CD4-positive, alpha-beta memory T cell (primary cell): Measurements from ENCODE around the gene LANCL1. TPM values are rescaled to one million over a fixed set of nuclear protein-coding genes. Genes with fewer than 3 reads are reported as not detected.

Experiments
- CTCF ChIA-PET: fragments of 350-600 bp; sonication (Branson Sonifier 250); formaldehyde crosslinking; loops from one replicate; lab custom pipeline; 2021; ENCODE audit warnings: inconsistent platforms; ENCODE audit not compliant: partially characterized antibody; lab: Charles Lee
- POLR2A ChIA-PET: fragments of 350-600 bp; sonication (Branson Sonifier 250); formaldehyde crosslinking; loops from one replicate; lab custom pipeline; 2021; ENCODE audit not compliant: partially characterized antibody; lab: Charles Lee
- DNase-seq, 5 donors: peaks; one replicate each; pipeline versions ENCODE4 v3.0.0 to v3.0.0-alpha.2; 2020 to 2022; ENCODE audit warnings: mixed read lengths in 1 of 5
- H3K27ac ChIP-seq: one replicate; pipeline ENCODE4 v1.7.0; 2013; ENCODE audit warnings: low read depth, low read length
- H3K27me3 ChIP-seq: 2 replicates; pipeline ENCODE4 v1.7.0; 2013; ENCODE audit warnings: mild to moderate bottlenecking, low read length, moderate library complexity; ENCODE audit not compliant: insufficient read depth
- H3K36me3 ChIP-seq: 2 replicates; pipeline ENCODE4 v1.7.0; 2013; ENCODE audit warnings: mild to moderate bottlenecking, low read length, moderate library complexity; ENCODE audit not compliant: insufficient read depth
- H3K4me1 ChIP-seq: 2 replicates; pipeline ENCODE4 v1.7.0; 2013; ENCODE audit warnings: mild to moderate bottlenecking, low read length, moderate library complexity; ENCODE audit not compliant: insufficient read depth
- H3K4me3 ChIP-seq, 2 donors: one replicate each; pipeline ENCODE4 v1.7.0; 2013; ENCODE audit warnings: low read length in 2 of 2, mild to moderate bottlenecking in 1 of 2
- H3K9me3 ChIP-seq, 2 donors: one replicate each; pipeline ENCODE4 v1.7.0; 2013; ENCODE audit warnings: low read length in 2 of 2, control low read depth in 1 of 2; ENCODE audit not compliant: control insufficient read depth in 1 of 2
- H3K27ac Mint-ChIP-seq, 7 donors: one replicate each; pipeline ENCODE4 v1.8.0; 2020 to 2021; ENCODE audit warnings: mixed read lengths in 7 of 7, mild to moderate bottlenecking in 6 of 7, inconsistent platforms in 3 of 7, moderate library complexity in 3 of 7
- H3K27me3 Mint-ChIP-seq, 2 donors: one replicate each; pipeline ENCODE4 v1.8.0; 2020 to 2021; ENCODE audit warnings: mixed read lengths in 2 of 2
- H3K36me3 Mint-ChIP-seq, 2 donors: one replicate each; pipeline ENCODE4 v1.8.0; 2020 to 2021; ENCODE audit warnings: mixed read lengths in 2 of 2, inconsistent platforms in 1 of 2, mild to moderate bottlenecking in 1 of 2
- H3K4me1 Mint-ChIP-seq, 4 donors: one replicate each; pipeline ENCODE4 v1.8.0; 2020 to 2021; ENCODE audit warnings: mixed read lengths in 4 of 4, mild to moderate bottlenecking in 1 of 4
- H3K4me3 Mint-ChIP-seq, 8 donors: one replicate each; pipeline ENCODE4 v1.8.0; 2020 to 2021; ENCODE audit warnings: mixed read lengths in 8 of 8, mild to moderate bottlenecking in 7 of 8, moderate library complexity in 6 of 8, inconsistent platforms in 3 of 8
- H3K9me3 Mint-ChIP-seq, 8 donors: one replicate each; pipeline ENCODE4 v1.8.0; 2020 to 2021; ENCODE audit warnings: mixed read lengths in 8 of 8, mild to moderate bottlenecking in 5 of 8, inconsistent platforms in 3 of 8, moderate library complexity in 1 of 8
- intact Hi-C: fragments of 100-400 bp; cut with micrococcal nuclease; formaldehyde crosslinking; loops from one replicate; pipeline ENCODE4 v1.15.1; 2023
- polyA plus RNA-seq, 2 donors: library from polyadenylated mRNA; unstranded; fragments of 300-500 nt; fragmentation: Illumina TruSeq; gene quantifications; one replicate each; pipeline ENCODE4 v1.2.3, GENCODE V29; 2021
- total RNA-seq, 2 experiments: library from RNA; stranded (reverse); gene quantifications; one replicate each; pipeline ENCODE4 v1.2.3, GENCODE V29; 2021

LANCL1 gene, protein sequence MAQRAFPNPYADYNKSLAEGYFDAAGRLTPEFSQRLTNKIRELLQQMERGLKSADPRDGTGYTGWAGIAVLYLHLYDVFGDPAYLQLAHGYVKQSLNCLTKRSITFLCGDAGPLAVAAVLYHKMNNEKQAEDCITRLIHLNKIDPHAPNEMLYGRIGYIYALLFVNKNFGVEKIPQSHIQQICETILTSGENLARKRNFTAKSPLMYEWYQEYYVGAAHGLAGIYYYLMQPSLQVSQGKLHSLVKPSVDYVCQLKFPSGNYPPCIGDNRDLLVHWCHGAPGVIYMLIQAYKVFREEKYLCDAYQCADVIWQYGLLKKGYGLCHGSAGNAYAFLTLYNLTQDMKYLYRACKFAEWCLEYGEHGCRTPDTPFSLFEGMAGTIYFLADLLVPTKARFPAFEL
- total RNA-seq, result 10 to 100 TPM; 30.2 to 32.8 TPM
- 10 to 100 TPM; 25.0 to 28.5 TPM for polyA plus RNA-seq

DNA sequence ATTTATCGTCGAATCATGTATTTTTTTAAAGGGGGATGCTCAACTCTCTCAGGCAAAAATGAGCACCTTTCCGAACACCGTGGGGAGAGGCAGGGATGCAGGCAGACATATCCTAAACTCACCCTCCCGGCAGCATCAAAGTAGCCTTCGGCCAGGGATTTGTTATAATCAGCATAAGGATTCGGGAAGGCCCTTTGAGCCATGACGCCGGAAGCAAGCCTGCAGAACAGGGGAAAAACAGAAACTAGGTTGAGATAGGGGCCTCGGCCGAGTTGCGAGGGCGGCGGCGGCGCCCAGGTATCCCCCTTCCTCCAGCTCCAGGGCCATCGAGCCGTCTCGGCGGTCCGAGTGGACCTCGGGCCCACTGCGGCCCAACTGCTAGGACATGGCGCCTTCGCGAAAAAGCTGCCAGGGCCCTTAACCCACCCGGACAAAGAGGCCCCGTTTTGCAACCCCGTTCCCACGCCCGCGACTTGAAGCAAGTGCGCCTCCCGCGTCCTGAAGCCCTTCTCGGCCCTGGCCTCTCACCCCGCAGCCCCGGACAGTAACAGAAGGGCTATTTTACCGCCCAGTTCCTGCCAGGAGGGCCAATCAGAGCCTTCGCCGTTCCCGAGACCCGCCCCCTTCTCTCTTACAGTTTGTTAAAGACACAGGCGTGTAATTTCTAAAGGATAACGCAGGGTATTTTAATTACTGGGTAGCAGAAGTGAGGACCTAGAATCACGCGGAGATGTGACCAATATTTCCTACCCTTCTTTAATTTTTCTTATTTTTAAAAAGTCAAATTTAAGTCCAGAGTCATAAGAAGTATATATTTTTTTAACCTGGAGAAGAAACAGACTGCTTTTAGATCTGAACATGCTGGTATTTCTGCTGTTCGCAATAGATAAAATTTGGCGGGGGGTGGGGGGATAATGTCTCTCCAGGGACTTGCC lies at the start of gene LANCL1:
Gene LANCL1, minus strand, starts transcription at position 566 of the 935 bp plus-strand sequence. Its CDS starts 363 bp downstream, at position 203.
- Mint-ChIP-seq H3K36me3 (peaks cover 13 to 28% of the 10 kb centered on the region in 2 donors), H3K27ac (peak within 1 kb of the TSS; percentile 95 to 100 (median 99)), H3K4me3 (peak within 1 kb of the TSS; percentile 99 to 100 (median 100)), H3K4me1 (peaks cover 45 to 72% (median 61%) of the 10 kb centered on the region in 4 donors), H3K9me3 (peaks cover 0 to 2% (median 0%) of the 10 kb centered on the region in 8 donors), H3K27me3 (no peaks in the 10 kb centered on the region)
- peak within 1 kb of the TSS; percentile 87 for H3K27ac ChIP-seq
- POLR2A ChIA-PET, result interaction anchor here (0.7 to 1.8 kb wide), 3 partner anchors 8 to 473 kb away, joined by 3 to 5 read pairs (median 5); no protein-coding TSS in a partner anchor
- peak within 1 kb of the TSS; percentile 74 to 82 for H3K4me3 ChIP-seq
- DNase-seq, result peak; percentile 76 to 83 (median 80)
- peaks cover 9% of the 10 kb centered on the region for H3K36me3 ChIP-seq
- intact Hi-C loops, result loop anchor here (2.0 kb wide), 2 partner anchors 306 to 474 kb away; partner anchors contain the start of genes KANSL1L and RPE
- no peaks in the 10 kb centered on the region for H3K9me3 ChIP-seq
- CTCF ChIA-PET, result interaction anchor here (0.7 kb wide), 1 partner anchor 27 kb away, joined by 3 read pairs; no protein-coding TSS in a partner anchor
- H3K4me1 ChIP-seq, result peaks cover 44% of the 10 kb centered on the region
- no peaks in the 10 kb centered on the region for H3K27me3 ChIP-seq

DNA sequence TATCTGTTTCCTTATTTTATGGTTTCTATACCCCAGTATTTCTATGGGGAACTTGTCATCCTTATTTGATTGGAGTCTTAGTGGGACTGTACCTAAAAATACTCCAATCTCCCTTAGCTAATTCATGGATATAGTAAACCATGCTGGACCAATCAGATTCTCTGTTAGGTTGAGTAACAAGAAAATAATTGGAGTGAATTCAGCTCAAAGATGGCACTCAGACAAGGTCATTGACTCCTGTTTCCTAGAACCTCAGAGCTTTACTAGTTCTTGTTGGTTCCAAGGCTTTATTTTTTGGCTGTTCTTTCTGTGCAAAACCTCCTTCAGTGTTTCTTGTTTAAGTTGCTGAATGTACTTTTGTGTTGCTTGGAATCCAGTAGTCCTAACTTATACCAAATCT lies 48.0 kb upstream of the LANCL1 start:
- Mint-ChIP-seq H3K36me3 (peaks cover 0 to 5% of the 10 kb centered on the region in 2 donors), H3K9me3 (peaks cover 0 to 5% (median 0%) of the 10 kb centered on the region in 8 donors), H3K27me3 (peaks cover 5 to 8% of the 10 kb centered on the region in 2 donors), H3K27ac (no peak overlapping the region), H3K4me3 (no peak overlapping the region), H3K4me1 (peaks cover 0 to 4% (median under 1%) of the 10 kb centered on the region in 4 donors)
- H3K4me1 ChIP-seq, result no peaks in the 10 kb centered on the region
- H3K27ac ChIP-seq, result no peak overlapping the region
- no peaks in the 10 kb centered on the region for H3K36me3 ChIP-seq
- ChIA-PET CTCF (interaction anchor here (3.6 kb wide), 1 partner anchor 21 kb away, joined by 13 read pairs; no protein-coding TSS in a partner anchor), POLR2A (no interaction called here)
- intact Hi-C loops, result no loop called here
- H3K27me3 ChIP-seq, result peaks cover 4% of the 10 kb centered on the region
- H3K9me3 ChIP-seq, result no peaks in the 10 kb centered on the region
- H3K4me3 ChIP-seq, result no peak overlapping the region
- no peak for DNase-seq

- peaks cover 0 to 5% (median 2%) of the 10 kb centered on the region in 4 donors for H3K4me1 Mint-ChIP-seq
- DNase-seq, result no peak
- peaks cover 0 to 5% of the 10 kb centered on the region in 2 donors for H3K36me3 Mint-ChIP-seq
- no peak overlapping the region for H3K4me3 Mint-ChIP-seq
- no peak overlapping the region for H3K4me3 ChIP-seq
- H3K27me3 Mint-ChIP-seq, result peaks cover 9 to 10% of the 10 kb centered on the region in 2 donors
- intact Hi-C loops, result no loop called here
- ChIA-PET CTCF (interaction anchor here (3.6 kb wide), 1 partner anchor 20 kb away, joined by 13 read pairs; no protein-coding TSS in a partner anchor), POLR2A (no interaction called here)
- H3K27ac ChIP-seq, result no peak overlapping the region
- H3K27ac Mint-ChIP-seq, result no peak overlapping the region
- no peaks in the 10 kb centered on the region for H3K9me3 ChIP-seq
- H3K36me3 ChIP-seq, result no peaks in the 10 kb centered on the region
- H3K27me3 ChIP-seq, result peaks cover 4% of the 10 kb centered on the region
- peaks cover 0 to 5% (median 0%) of the 10 kb centered on the region in 8 donors for H3K9me3 Mint-ChIP-seq
- H3K4me1 ChIP-seq, result no peaks in the 10 kb centered on the region
Measured at GRCh38 chr2:210523650-210524289, 47.2 kb upstream of the LANCL1 start.

GRCh38 chr2:210522399-210522798 lies 45.8 kb upstream of the LANCL1 start:
- Histone ChIP-seq H3K36me3 (no peaks in the 10 kb centered on the region), H3K4me1 (no peaks in the 10 kb centered on the region), H3K27ac (no peak overlapping the region), H3K9me3 (no peaks in the 10 kb centered on the region), H3K4me3 (no peak overlapping the region), H3K27me3 (peaks cover 4% of the 10 kb centered on the region)
- ChIA-PET CTCF (interaction anchor here (3.6 kb wide), 1 partner anchor 19 kb away, joined by 13 read pairs; no protein-coding TSS in a partner anchor), POLR2A (no interaction called here)
- H3K4me1 Mint-ChIP-seq, result peaks cover 0 to 5% (median 2%) of the 10 kb centered on the region in 4 donors
- DNase-seq, result no peak
- H3K36me3 Mint-ChIP-seq, result peaks cover 0 to 5% of the 10 kb centered on the region in 2 donors
- intact Hi-C loops, result no loop called here
- H3K9me3 Mint-ChIP-seq, result peaks cover 0 to 5% (median 1%) of the 10 kb centered on the region in 8 donors
- no peak overlapping the region for H3K4me3 Mint-ChIP-seq
- H3K27ac Mint-ChIP-seq, result no peak overlapping the region
- H3K27me3 Mint-ChIP-seq, result peaks cover 10 to 12% of the 10 kb centered on the region in 2 donors

DNA sequence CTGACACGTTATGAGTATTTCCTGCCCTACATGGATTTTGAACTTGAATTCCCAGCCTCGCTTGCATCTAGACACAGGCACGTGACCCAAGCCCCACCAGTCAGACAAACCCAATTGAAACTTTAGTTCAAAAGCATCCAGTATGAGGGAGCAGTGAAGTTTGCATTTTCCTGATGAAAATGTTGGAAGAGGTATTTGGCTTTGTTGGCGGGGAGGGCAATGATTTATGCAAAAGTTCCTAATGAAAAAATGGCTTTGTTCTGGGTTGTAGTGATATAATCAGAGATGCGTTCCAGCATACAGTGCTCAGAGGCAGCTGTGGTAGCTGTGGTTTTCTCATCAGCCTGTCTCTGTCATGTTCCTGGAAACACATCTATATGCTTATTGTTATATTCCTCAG lies 43.0 kb upstream of the LANCL1 start:
- no peak for DNase-seq
- POLR2A ChIA-PET, result no interaction called here
- Histone ChIP-seq H3K27ac (no peak overlapping the region), H3K9me3 (no peaks in the 10 kb centered on the region), H3K27me3 (peaks cover 4% of the 10 kb centered on the region), H3K36me3 (no peaks in the 10 kb centered on the region), H3K4me1 (no peaks in the 10 kb centered on the region), H3K4me3 (no peak overlapping the region)
- Mint-ChIP-seq H3K9me3 (peaks cover 3 to 17% (median 12%) of the 10 kb centered on the region in 8 donors), H3K36me3 (peaks cover 0 to 5% of the 10 kb centered on the region in 2 donors), H3K27ac (no peak overlapping the region), H3K27me3 (peaks cover 7 to 14% of the 10 kb centered on the region in 2 donors), H3K4me1 (peaks cover 0 to 5% (median 2%) of the 10 kb centered on the region in 4 donors), H3K4me3 (no peak overlapping the region)
- intact Hi-C loops, result no loop called here
- CTCF ChIA-PET, result no interaction called here

DNA sequence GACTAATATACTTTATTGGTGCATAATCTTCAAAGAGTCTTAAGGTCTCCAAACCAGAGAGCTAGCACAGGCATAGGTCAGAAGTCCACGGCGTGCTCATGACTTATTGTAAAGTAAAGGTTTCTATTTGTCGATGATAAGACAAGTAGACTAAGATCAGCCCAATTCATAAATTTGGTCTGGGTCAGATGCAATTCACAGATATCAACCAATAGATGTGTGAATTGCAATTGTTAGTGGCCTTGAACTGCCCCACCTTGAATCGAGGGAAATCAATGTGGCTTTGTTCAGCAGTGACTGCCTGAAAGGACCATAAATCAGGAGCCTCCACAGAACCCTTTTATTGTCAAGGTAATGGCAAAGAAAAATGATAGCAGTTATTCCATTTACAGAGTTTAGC lies 40.7 kb upstream of the LANCL1 start:
- Mint-ChIP-seq H3K27ac (no peak overlapping the region), H3K4me3 (no peak overlapping the region), H3K4me1 (peaks cover 0 to 5% (median 2%) of the 10 kb centered on the region in 4 donors), H3K36me3 (peaks cover 0 to 5% of the 10 kb centered on the region in 2 donors), H3K27me3 (peaks cover 7 to 11% of the 10 kb centered on the region in 2 donors), H3K9me3 (peaks cover 4 to 21% (median 13%) of the 10 kb centered on the region in 8 donors)
- Histone ChIP-seq H3K9me3 (no peaks in the 10 kb centered on the region), H3K4me3 (no peak overlapping the region), H3K36me3 (no peaks in the 10 kb centered on the region), H3K27ac (no peak overlapping the region), H3K4me1 (no peaks in the 10 kb centered on the region), H3K27me3 (no peaks in the 10 kb centered on the region)
- DNase-seq, result no peak
- POLR2A ChIA-PET, result no interaction called here
- CTCF ChIA-PET, result no interaction called here
- intact Hi-C loops, result no loop called here
